Lung (tissue), 12 donors: ENCODE measurements around the gene ARMC2. TPM values are rescaled to one million over a fixed set of nuclear protein-coding genes. Genes with fewer than 3 reads are reported as not detected.
"Not testable (repeated sequence)": the region's sequence is repeated elsewhere in the genome, so short reads cannot be mapped to it uniquely, and the experiment has no call there.

Experiments used
- ATAC-seq: fragments of 200-7000 bp; cut with Tn5 transposase; one replicate; pipeline ENCODE4 v1.9.1; 2020; ENCODE audit warnings: moderate number of reproducible peaks; ENCODE audit not compliant: insufficient read depth, low FRiP score
- DNase-seq, 3 donors: peaks; one replicate each; pipeline ENCODE4 v3.0.0-alpha.2; 2013 to 2017
- H3K27ac ChIP-seq, 2 donors: one replicate each; pipeline ENCODE4 v1.5.1; 2013; ENCODE audit warnings: mild to moderate bottlenecking in 2 of 2, moderate library complexity in 2 of 2, control low read depth in 1 of 2, inconsistent platforms in 1 of 2, low read depth in 1 of 2, low read length in 1 of 2
- H3K27me3 ChIP-seq, 3 donors: one replicate each; pipeline ENCODE4 v1.5.1; 2013; ENCODE audit warnings: low read length in 2 of 3; ENCODE audit not compliant: control insufficient read depth in 3 of 3, insufficient read depth in 3 of 3
- H3K36me3 ChIP-seq, 4 donors: one replicate each; pipeline ENCODE4 v1.5.1; 2013; ENCODE audit warnings: low read length in 4 of 4, mild to moderate bottlenecking in 1 of 4, moderate library complexity in 1 of 4; ENCODE audit not compliant: control insufficient read depth in 4 of 4, insufficient read depth in 4 of 4
- H3K4me1 ChIP-seq, 5 donors: one replicate each; pipeline ENCODE4 v1.5.1; 2013; ENCODE audit warnings: low read length in 5 of 5, mild to moderate bottlenecking in 2 of 5, moderate library complexity in 1 of 5; ENCODE audit not compliant: control insufficient read depth in 5 of 5, insufficient read depth in 5 of 5
- H3K4me3 ChIP-seq: one replicate; pipeline ENCODE4 v1.5.1; 2013; ENCODE audit warnings: mild to moderate bottlenecking, control low read depth, moderate library complexity
- H3K9ac ChIP-seq, 2 donors: one replicate each; pipeline ENCODE4 v1.5.1; 2013; ENCODE audit warnings: low read length in 2 of 2, control low read depth in 1 of 2; ENCODE audit not compliant: insufficient read depth in 1 of 2
- H3K9me3 ChIP-seq, 4 donors: one replicate each; pipeline ENCODE4 v1.5.1; 2013; ENCODE audit warnings: low read length in 3 of 4, mild to moderate bottlenecking in 1 of 4, moderate library complexity in 1 of 4; ENCODE audit not compliant: control insufficient read depth in 4 of 4, insufficient read depth in 3 of 4
- CTCF ChIP-seq: IDR thresholded peaks from 2 replicates; pipeline ENCODE4 v1.5.1; 2012; ENCODE audit warnings: mild to moderate bottlenecking; ENCODE audit errors: control extremely low read depth, extremely low read depth
- WGBS, 2 donors: extraction: QIAGEN DNeasy Blood & Tissue Kit; methylation state at CpG; one replicate each; pipeline ENCODE4 v1.1.7; 2013; 5-methylcytosine and 5-hydroxymethylcytosine counted together
- polyA plus RNA-seq, 2 donors: library from polyadenylated mRNA; stranded (reverse); fragments of 200-250 nt; gene quantifications; one replicate each; pipeline ENCODE4 v1.2.1, GENCODE V29; 2013
- total RNA-seq, 2 donors: library from RNA; depleted of rRNA in 1 of 2; stranded (reverse); fragments of >200 nt in 1 of 2; gene quantifications; one replicate each; pipeline ENCODE4 v1.2.1, GENCODE V29; 2014 to 2021
- donor health status: control.
- donor health status: control.
- donor health status: Bipolar disorder and iron deficiency.
- donor health status: healthy.
- donor health status: DM: yes; HTN: yes; CAD: no.

The ARMC2 gene
- total and polyA plus RNA-seq, 4 donors, result 2.9 to 16.5 (median 7.4) TPM

GRCh38 chr6:108807928-108808327, 40.3 kb upstream of the ARMC2 start:
- peak in 2 of 3 donors; percentile 25 to 43 for DNase-seq
- TF ChIP-seq CTCF, result no peak
- Histone ChIP-seq H3K9me3 (no peaks in the 10 kb centered on the region), H3K9ac (no peak overlapping the region), H3K27me3 (no peaks in the 10 kb centered on the region), H3K27ac (no peak overlapping the region), H3K36me3 (no peaks in the 10 kb centered on the region), H3K4me3 (no peak overlapping the region), H3K4me1 (peaks cover 0 to 10% (median 3%) of the 10 kb centered on the region in 5 donors)
- WGBS, 2 donors, result 76 to 88% methylated on average over 3 of the region's 3 CpGs
- no peak for ATAC-seq

- Histone ChIP-seq H3K27ac (no peak overlapping the region), H3K4me3 (no peak overlapping the region), H3K4me1 (peaks cover 0 to 10% (median 3%) of the 10 kb centered on the region in 5 donors), H3K27me3 (no peaks in the 10 kb centered on the region), H3K36me3 (no peaks in the 10 kb centered on the region), H3K9ac (no peak overlapping the region), H3K9me3 (no peaks in the 10 kb centered on the region)
- no peak for TF ChIP-seq CTCF
- WGBS, 2 donors, result 96 to 100% methylated on average over 2 of the region's 2 CpGs
- DNase-seq, result no peak
- no peak for ATAC-seq
Observed at GRCh38 chr6:108809211-108809610, 39.0 kb upstream of the ARMC2 start.

- DNase-seq, result no peak
- no peak for ATAC-seq
- no peak for TF ChIP-seq CTCF
- Histone ChIP-seq H3K27me3 (no peaks in the 10 kb centered on the region), H3K9me3 (no peaks in the 10 kb centered on the region), H3K4me1 (peaks cover 0 to 10% (median 3%) of the 10 kb centered on the region in 5 donors), H3K27ac (no peak overlapping the region), H3K36me3 (no peaks in the 10 kb centered on the region), H3K4me3 (no peak overlapping the region), H3K9ac (no peak overlapping the region)
- WGBS, 2 donors, result 86 to 95% methylated on average over 1 of the region's 1 CpG
Observed at GRCh38 chr6:108810057-108810643, 38.1 kb upstream of the ARMC2 start.

GRCh38 chr6:108811490-108811889, 36.7 kb upstream of the ARMC2 start:
- ATAC-seq, result no peak
- H3K9ac ChIP-seq, result no peak overlapping the region
- H3K36me3 ChIP-seq, result no peaks in the 10 kb centered on the region
- H3K9me3 ChIP-seq, result no peaks in the 10 kb centered on the region
- TF ChIP-seq CTCF, result no peak
- DNase-seq, result no peak
- 76 to 77% methylated on average over 7 of the region's 7 CpGs for WGBS, 2 donors
- H3K4me1 ChIP-seq, result peaks cover 0 to 4% (median 1%) of the 10 kb centered on the region in 5 donors
- H3K27me3 ChIP-seq, result no peaks in the 10 kb centered on the region
- H3K27ac ChIP-seq, result no peak overlapping the region
- no peak overlapping the region for H3K4me3 ChIP-seq

GRCh38 chr6:108813218-108813617, 35.0 kb upstream of the ARMC2 start:
- DNase-seq, ATAC-seq, H3K9ac ChIP-seq, H3K4me1 ChIP-seq, H3K4me3 ChIP-seq, H3K27me3 ChIP-seq, H3K9me3 ChIP-seq, H3K36me3 ChIP-seq, H3K27ac ChIP-seq: not testable (repeated sequence)
- WGBS, 2 donors, result 60 to 63% methylated on average over 3 of the region's 3 CpGs
